ENCODE results near the gene IER5. TPM values are rescaled to one million over a fixed set of nuclear protein-coding genes. Genes with fewer than 3 reads are reported as not detected.

The IER5 gene
- total RNA-seq, 1 experiment from 2014 or later = 30.5 TPM

- peaks cover 7% of the 10 kb centered on the region for H3K79me2 ChIP-seq (ENCODE audit: insufficient read depth, low read length)
- ATAC-seq (no peak), DNase-seq (ENCODE audit: low read depth, low spot score) (no peak)
- H3K4me2 ChIP-seq (ENCODE audit: low read length) = no peak overlapping the region
- intact Hi-C loops (cut with micrococcal nuclease) = no loop called here
- no peaks in the 10 kb centered on the region for H3K9me2 ChIP-seq (ENCODE audit: insufficient read depth)
- TF ChIP-seq EGR1 (IDR thresholded peaks at IDR 0.05; ENCODE audit: low read depth) (no peak), SIN3A (IDR thresholded peaks at IDR 0.05; ENCODE audit: low read depth) (no peak), ATF3 (IDR thresholded peaks at IDR 0.05) (no peak), ZFX (IDR thresholded peaks at IDR 0.05) (no peak), RAD21 (IDR thresholded peaks at IDR 0.05; ENCODE audit: low read depth) (no peak), YY1 (IDR thresholded peaks at IDR 0.05; ENCODE audit: extremely low read depth, insufficient replicate concordance, low read depth, low read length) (no peak), CBX3 (IDR thresholded peaks at IDR 0.05; ENCODE audit: low read depth) (no peak), EZH2 (IDR thresholded peaks at IDR 0.05) (no peak), EZH2phosphoT487 (IDR thresholded peaks at IDR 0.05; ENCODE audit: borderline replicate concordance) (no peak), TCF7L2 (IDR thresholded peaks at IDR 0.05; ENCODE audit: borderline replicate concordance, extremely low read depth, insufficient read depth, insufficient read length) (no peak), CTCF (IDR thresholded peaks at IDR 0.05 in 2 of 3, conservative IDR thresholded peaks at IDR 0.05 in 1 of 3; ENCODE audit: borderline replicate concordance in 1 of 3, insufficient read depth in 1 of 3, low read depth in 2 of 3, low read length in 2 of 3) (no peak), CEBPB (IDR thresholded peaks at IDR 0.05; ENCODE audit: low read depth) (no peak)
- H3K4me3 ChIP-seq (replicated peaks in 1 of 2; ENCODE audit: low read depth in 1 of 2, low read length in 2 of 2) = no peak overlapping the region
- no peak overlapping the region for H3K9ac ChIP-seq (ENCODE audit: low read length)
- H2AFZ ChIP-seq (ENCODE audit: low read depth, low read length, poor library complexity, severe bottlenecking) = no peak overlapping the region
- ChIA-PET CTCF (no interaction called here), POLR2A (interaction anchor here (1.2 to 2.2 kb wide), 3 partner anchors 8 to 39 kb away, joined by 3 to 7 read pairs (median 4); partner anchors contain the start of gene IER5), RAD21 (ENCODE audit: low non-redundant PET in 1 of 2, low total read pairs in 2 of 2, uncharacterized antibody in 2 of 2, unreplicated experiment in 2 of 2) (no interaction called here)
- BruUV-seq (replicated peaks) = no TSS peak
- no peak overlapping the region for H3K27ac ChIP-seq (ENCODE audit: low read depth, low read length)
- H3K27me3 ChIP-seq (ENCODE audit: insufficient read depth, low read length) = no peaks in the 10 kb centered on the region
- H3K36me3 ChIP-seq (ENCODE audit: control insufficient read depth in 1 of 2, insufficient read depth in 2 of 2, low read length in 2 of 2) = no peaks in the 10 kb centered on the region
- H3K9me3 ChIP-seq (ENCODE audit: control insufficient read depth in 1 of 2, insufficient read depth in 1 of 2, low read depth in 1 of 2, low read length in 2 of 2) = no peaks in the 10 kb centered on the region
- H4K20me1 ChIP-seq (ENCODE audit: insufficient read depth) = no peaks in the 10 kb centered on the region
- H3K4me1 ChIP-seq (ENCODE audit: control insufficient read depth in 1 of 2, insufficient read depth in 2 of 2, low read length in 2 of 2) = peaks cover 34 to 35% of the 10 kb centered on the region in 2 experiments
Observed at GRCh38 chr1:181097242-181097641, 8.7 kb downstream of the IER5 start.
